NCI-H1092 treated with DMSO at 0.1 percent for 48 hours (cell line): ENCODE results near the gene UBE4B.

Source experiments
- DNase-seq: peaks from one replicate; lab custom pipeline; 2025; lab: John Stamatoyannopoulos, UW

The UBE4B gene

DNA sequence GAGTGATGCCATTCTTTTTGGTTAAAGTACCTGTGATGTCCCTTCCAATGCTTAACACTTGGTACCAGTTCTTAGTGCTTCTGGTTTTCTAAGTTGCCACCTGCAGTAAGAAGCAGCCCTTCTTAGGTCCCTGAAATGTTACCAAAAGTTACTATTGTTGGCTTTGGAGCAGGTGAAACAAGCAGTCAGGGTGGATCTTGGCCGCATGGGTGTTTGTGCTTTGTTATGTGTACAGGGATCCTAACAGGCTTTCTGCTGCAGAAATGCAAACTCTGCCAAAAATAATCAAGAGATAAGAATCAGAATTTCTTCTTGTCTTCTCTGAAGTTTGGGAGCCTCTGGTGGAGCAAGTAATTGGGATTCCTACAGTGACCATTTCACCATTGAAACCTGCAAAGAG lies 84.4 kb downstream of the UBE4B start:
- DNase-seq: no peak

DNA sequence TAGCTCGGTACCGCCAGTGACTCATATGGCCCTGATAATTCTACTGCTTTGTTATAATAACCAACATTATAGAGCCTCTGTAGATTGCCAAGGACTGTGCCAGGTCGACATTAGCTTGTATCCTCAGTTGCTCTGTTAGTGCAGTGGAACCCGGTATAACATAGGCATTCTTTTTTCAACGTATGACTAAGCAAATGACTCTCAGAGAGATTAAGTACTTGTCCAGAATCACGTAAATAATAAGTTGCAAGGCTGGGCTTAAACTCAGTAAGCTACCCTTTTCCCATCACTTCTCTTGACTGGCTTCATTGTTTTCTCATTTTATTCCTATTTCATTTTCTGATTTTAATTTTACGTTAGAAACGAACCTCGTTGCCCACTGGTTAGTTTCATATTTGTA lies 85.1 kb downstream of the UBE4B start:
- no peak for DNase-seq

DNA sequence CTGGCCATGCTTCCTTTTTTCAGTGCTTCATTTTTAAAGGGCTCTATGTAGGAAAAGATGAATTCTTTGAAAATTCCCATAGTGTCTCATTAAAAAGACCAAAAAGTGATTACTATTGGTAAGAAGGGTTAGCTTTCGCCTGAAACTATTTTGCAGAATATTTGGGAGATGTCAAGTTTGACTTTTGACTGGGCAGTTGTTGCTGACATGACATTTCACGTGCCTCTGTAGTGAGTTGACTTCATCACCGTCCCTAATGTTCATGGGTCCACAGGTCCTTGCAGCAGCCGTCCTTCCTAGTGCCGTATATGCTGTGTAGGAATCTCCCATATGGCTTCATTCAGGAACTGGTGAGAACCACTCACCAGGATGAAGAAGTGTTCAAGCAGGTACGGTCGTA lies 88.9 kb downstream of the UBE4B start:
- no peak for DNase-seq

DNA sequence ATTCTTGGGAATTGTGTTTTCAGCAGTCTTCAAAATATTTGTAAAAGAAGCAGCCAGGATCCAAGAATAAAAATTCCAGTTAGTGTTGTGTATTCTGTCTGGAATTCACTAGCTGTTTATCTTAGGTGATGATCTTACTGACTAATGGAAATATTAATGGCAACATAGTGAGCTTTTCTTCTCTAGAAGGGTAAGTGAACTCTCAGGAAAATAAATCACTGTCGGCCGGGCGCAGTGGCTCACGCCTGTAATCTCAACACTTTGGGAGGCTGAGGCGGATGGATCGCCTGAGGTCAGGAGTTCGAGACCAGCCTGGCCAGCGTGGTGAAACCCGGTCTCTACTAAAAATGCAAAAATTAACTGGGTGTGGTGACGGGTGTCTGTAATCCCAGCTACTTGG lies 90.2 kb downstream of the UBE4B start:
- DNase-seq: no peak

DNA sequence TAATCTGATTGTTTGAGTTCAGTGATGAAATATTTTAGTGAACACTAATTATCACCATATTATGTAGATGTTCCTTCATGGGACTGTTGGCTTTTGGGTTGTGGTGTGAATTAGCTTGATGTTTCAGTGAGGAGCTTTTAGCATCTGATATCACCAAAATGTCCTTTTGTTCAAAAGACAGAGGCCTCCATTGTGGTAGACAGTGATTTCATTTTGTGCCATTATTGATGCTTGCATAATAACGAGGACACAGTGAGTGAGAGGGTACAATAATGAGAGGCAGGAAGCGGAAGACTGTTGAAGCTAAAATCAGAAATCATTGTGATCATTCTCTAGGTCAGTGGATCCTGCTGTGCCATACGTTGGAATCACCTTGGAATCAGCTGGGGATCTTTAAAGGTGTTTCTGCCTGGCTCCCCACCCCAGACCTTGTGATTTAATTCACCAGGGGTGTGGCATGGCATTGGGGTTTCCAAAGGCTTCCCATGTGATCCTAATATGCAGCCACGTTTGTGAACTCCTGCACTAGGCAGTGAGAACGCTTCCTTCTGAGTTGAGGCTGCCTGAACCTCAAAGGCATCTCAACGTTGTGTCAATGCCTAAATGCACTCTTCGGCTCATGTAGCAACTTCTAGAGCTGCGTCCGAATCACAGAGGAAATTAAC lies 95.5 kb downstream of the UBE4B start:
- no peak for DNase-seq

DNA sequence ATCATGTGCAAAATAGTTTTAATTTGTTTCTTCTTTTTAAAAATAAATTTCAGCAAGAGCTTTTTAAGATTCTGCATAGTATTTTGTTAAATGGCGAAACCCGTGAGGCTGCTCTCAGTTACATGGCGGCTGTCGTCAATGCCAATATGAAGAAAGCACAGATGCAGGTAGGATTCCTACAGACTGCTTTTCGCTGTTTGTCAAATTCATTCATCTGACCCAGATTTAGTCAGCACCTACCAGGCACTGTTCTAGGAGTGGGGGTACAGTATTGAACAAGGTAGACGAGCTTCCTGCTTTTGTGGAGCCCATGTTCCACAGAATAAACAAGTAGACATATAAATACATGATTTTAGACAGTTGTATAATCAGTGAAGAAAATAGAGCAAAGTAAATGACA lies 99.6 kb downstream of the UBE4B start:
- DNase-seq: no peak

DNA sequence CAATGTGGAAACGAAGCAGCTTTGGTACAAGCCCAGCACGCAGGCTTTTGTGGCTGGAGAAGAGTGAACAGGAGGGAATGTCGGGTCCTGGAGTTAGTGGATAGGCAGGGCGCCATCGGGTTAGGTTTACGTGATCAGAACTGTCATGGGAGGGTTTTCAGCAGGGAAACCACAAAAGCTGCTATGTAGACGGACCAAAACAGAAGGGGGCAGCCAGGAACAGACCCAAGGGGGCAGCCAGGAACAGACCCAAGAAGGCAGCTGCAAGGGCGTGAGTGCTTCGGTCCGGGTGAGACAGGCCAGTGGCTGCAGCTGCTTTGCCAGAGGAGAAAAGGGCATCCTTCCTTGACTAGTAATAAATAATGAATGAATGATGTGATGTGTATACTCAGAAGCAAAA lies 100.1 kb downstream of the UBE4B start:
- no peak for DNase-seq

DNA sequence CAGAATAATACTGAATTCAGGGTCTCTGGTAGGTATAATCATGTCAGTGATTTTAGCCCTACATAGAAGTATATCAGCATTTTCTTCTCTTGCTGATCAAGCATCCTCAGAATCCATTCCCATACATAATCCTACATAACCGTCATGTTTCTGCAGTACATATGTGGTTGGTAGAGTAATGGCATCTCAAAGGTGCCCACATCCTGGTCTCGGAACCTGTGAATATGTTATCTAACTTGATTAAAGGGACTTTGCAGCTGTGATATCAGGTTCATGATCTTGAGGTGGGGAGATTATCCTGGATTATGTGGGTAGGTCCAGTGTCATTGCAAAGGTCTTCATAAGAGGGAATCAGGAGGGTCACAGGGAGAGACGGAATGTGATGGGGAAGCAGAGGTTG lies 108.2 kb downstream of the UBE4B start:
- no peak for DNase-seq

DNA sequence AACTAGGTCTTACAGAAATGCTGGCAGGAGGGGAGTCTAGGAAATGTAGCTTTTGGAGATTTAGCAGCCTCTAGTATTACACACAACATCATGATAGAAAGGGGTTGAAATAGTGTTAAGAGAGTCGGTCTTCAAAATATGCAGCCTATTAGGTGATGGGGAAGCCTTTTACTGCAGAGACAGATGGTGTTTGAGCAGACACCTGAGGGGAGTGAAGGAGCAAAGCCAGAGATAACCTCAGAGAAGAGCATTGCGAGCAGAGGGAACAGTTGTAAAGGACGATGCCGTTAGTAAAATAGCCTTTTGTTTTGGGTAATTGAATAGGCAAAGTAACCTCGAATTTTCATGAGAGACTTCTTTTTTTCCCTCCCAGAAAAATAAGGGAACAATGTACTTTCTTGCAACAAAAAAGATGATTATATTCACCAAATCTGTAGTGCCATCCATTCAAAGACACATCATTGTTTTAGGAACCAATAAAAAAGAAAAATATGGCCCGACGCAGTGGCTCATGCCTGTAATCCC lies 111.3 kb downstream of the UBE4B start:
- no peak for DNase-seq

DNA sequence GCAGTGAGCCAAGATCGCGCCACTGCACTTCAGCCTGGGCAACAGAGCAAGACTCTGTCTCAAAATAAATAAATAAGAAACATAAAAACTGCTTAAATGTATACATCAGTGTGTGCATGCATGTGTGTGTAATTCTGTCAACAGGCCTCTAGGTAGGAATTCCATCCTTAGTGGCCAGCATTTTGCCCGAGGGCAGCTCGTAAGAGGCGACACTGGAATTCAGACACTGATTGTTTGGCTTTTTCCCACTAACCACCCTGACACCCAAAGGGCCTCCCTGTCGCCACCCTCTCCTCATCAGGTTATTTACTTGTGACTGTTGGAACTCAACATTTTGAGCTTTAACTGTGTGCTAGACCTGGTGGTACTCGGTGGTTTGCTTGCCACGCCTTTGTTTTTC lies 113.6 kb downstream of the UBE4B start:
- DNase-seq: no peak

DNA sequence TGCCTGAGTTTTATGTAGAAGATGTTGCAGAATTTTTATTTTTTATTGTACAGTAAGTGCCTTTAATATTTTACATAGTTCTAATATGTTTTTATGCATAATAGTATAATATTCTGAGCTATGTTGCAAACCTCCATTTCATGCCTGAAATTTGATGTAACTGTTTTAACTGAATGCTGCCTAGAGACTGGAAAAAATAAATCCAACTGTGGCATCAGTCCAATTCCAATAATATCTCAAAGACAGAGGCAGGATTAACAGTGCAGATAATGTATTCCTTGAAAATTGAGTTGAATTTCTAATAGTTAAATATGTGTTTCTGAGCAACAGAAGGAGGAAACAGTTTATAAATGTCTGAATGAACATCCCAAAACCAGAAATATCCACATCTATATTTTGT lies 116.5 kb downstream of the UBE4B start:
- DNase-seq: no peak

DNA sequence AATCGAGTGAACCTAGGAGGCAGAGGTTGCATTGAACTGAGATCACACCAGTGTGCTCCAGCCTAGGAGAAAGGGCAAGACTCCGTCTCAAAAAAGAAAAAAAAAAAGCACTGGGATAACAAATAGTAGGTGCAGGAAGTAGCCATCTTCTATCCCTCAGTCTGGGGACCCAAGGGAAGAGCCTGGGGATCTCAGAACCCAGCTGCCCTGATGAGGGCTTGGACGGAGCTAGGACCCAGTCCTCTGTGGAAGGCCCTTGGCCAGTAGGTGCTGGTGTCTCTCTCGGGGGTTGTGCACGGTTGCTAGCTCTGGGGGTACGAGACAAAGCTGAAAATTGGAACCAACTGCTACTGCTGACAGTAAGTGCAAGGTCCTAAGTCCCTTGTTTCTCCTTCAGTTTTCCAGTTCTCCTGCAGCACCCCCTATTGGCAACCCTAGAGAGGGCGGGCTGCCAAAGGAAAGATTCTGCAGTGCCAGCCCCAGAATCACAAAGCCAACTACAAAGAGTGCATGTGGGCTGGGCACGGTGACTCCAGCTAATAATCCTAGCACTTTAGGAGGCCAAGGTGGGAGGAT lies 120.0 kb downstream of the UBE4B start:
- DNase-seq: peak; percentile 45

DNA sequence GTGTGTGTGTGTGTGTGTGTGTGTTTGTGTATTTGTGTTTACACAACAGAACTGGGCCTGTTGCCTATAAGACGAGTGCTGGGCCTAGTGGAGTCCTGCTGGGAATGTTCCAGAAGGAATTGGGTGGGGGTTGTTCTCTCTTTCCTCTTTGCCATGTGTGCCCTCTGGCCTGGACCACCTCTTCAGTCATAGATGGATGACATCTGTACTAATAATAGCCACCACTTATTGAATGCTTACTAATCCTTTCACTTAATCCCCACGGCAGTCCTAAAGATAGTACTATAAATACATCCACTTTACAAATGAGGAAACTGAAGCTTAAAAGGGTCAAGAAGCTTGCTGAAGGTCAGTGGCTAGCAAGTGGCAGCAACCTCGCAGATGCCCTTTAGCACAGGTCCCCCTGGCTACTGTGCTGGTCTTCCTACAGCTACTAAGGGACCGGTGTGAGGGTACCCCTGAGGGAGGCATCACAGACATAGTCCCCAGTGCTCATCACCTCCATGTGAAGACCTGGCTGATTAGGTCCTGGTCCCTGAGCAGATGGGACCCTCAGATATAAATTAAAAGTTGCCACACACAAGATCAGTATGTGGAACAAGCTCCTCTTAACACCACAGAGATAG lies 122.4 kb downstream of the UBE4B start:
- DNase-seq: no peak

DNA sequence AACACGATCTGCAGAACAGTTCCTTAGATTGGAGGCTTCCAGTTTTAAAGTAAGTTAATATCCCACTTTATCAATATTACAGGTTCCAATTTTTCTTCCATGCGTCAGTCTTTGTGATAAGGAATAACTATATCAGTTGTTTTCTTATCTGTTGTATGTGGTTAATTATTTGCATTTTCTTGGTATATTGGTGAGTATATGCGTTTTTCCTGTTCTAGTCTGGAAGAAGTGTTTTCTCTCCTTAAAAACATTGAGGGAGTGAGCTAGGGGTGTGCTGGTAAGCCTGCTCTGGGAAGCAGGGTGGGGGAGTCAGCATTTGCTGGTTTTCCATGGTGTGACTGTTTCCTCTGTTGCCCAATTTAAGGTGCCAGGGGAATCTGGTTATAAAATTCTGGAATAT lies 127.4 kb downstream of the UBE4B start:
- DNase-seq: no peak

DNA sequence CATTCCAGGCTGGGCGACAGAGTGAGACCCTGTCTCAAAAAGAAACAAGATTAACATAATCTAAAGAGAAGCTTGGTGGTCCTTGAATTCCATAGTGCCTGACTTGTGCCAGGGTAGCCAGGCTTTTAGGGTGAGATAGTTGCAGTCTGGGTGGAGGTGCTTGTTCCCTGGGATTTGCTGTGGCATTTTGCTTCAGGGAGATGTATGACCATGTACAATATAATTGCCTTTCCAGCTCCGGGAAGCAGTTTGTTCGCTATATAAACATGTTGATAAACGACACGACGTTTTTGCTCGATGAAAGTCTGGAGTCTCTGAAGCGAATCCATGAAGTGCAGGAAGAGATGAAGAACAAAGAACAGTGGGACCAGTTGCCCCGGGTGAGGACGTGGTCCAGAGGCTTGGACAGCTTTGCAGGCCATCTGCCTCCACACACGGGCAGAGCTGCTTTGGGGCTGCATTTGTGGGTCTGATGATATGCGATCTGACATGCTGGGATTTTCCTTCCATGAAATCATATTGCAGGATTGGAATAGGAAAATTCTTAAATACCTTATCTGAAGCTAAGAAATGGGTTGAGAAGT lies 128.2 kb downstream of the UBE4B start:
- no peak for DNase-seq

DNA sequence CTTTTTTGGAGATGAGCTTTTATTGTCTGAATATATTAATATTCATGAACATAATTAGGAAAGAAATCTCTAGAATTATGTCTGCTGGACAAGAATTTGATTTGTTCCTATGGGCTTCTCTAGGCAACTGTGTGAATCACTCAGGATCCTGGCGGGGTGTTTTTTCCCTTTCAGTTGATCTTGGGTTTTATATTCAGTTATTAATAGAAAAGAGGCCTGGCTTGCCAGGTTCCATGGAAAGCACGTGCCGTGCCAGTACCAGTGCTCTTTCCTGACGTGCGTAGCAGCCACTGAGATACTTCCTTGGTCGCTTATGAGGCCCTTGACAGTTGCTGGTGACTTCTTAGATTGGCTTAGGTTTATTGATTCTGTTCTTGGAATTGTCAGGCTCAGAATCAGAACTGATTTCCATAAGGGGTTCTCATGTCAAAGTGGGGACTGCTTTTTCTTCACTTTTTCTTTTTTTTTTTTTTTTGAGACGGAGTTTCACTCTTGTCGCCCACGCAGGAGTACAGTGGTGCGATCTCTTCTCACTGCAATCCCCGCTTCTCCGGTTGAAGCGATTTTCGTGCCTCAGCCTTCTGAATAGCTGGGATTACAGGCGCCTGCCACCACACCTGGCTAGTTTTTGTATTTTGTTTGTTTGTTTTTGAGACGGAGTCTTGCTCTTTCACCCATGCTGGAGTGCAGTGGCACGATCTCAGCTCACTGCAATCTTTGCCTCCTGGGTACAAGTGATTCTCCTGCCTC lies 129.0 kb downstream of the UBE4B start:
- no peak for DNase-seq

DNA sequence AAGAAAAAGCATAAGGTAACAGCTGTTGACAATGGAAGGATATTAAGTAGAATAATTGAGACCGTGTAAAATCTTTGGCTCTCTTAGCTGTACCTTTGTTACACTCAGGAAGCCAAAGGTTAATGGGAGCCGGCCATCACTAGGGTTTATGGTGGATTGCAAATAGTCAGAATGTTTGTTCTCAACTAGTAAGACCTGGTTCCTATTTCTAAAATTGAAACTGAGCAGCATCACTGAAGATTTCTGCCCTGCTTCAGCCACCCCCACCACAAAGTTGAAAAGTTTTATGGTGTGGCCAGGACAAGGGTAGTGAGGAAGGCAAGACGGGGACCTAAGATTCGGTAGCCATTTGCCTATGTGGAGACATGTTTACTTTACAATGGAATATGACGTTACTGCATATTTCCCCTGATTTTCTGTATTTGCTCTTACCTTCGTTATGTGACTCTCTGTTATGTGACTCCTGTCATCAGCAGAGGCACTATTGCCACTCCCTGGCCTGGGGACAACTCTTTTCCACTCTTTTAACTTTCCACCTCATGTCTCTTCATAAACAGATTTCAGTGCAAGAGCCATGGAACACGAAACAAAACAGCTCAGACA lies 136.3 kb downstream of the UBE4B start:
- DNase-seq: no peak

DNA sequence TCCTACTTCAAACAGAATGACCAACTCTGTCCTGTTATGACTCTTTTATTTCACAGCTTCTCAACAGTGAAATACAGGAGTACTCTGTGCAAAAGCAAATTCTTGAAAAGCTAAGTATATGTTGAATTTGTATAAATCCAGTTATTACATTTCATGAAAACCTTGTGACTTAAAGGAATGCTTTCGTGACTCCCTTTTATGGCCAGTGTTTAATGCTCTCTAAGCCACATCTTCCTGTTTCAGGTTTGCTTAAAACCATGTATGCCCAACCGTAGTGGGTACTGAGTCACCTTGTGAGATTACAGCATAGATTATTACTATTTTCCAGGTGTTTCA lies 137.4 kb downstream of the UBE4B start:
- DNase-seq: no peak

DNA sequence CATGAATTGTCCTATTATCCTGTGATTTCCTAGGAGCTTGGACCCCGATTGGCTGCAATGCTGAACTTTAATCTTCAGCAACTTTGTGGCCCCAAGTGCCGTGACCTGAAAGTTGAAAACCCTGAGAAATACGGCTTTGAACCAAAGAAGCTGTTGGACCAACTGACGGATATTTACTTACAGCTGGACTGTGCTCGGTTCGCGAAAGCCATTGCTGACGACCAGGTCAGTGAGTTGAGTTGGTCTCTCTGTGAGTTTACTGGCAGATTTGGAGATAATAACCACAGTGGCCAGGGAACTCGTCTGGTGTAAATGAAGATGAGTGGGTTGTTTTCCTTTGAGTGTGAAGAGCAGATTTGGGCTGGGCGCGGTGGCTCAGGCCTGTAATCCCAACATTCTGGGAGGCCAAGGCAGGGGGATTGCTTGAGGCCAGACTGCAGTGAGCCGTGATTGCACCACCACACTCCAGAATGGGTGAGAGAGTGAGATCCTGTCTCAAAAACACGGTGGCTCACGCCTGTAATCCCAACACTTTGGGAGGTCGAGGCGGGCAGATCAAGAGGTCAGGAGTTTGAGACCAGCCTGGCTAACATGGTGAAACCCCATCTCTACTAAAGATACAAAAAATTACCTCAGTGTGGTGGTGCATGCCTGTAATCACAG lies 138.5 kb downstream of the UBE4B start:
- no peak for DNase-seq

DNA sequence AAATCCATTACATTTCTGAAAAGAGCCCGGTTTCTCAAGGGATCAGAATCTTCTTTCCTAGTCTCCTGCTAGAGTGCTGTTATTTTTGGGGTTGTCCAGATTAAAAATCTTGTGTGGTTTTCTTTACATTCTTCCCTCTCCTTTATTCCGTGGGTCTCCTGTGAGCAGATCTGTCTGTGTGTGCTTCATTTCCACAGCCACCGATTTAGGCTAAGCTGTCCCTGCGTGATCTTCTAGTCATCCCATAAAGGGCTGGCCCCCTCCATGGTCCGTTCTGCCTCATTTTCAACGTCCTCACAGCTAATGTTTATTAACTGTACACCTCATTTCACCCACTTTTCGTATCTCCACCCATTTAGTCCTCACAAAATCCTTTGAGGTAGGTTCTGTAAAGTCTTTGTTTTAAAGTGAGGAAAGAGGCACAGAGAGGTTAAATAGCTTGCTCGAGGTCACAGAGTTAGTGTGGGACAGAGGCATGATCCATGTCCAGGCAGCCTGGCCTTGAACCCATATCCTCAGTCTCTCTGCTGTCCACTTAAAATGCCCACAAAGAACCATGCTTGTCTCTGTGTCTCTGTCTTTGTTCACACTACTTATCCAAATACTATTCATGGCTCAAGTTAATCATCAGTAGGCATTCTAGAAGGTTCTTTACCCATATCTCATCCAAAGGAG lies 139.4 kb downstream of the UBE4B start:
- DNase-seq: no peak

DNA sequence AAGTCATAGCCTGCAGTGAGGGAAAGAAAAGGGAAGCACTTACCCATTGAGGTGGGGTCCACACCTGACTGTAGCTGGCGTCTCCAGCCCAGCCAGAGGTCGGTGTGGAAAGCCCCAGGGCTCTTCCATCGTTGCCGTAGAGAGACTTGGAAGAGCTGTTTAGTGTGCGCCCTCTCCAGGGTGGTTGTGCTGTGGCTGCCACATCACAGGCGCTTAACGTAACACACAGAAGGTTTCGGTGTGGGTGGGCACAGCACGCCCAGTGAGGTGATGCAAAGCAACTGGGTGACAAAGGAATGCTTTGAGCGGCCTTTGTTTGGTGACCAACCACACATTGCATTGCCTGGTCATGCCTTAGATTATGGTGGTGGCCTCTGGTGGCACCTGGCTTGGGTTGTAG lies 140.8 kb downstream of the UBE4B start:
- no peak for DNase-seq
